ENCODE data around the gene SORCS2. TPM values are rescaled to one million over a fixed set of nuclear protein-coding genes. Genes with fewer than 3 reads are reported as not detected.

SORCS2 gene
- total RNA-seq, 1 donor from 2014 or later, result not detected

DNA sequence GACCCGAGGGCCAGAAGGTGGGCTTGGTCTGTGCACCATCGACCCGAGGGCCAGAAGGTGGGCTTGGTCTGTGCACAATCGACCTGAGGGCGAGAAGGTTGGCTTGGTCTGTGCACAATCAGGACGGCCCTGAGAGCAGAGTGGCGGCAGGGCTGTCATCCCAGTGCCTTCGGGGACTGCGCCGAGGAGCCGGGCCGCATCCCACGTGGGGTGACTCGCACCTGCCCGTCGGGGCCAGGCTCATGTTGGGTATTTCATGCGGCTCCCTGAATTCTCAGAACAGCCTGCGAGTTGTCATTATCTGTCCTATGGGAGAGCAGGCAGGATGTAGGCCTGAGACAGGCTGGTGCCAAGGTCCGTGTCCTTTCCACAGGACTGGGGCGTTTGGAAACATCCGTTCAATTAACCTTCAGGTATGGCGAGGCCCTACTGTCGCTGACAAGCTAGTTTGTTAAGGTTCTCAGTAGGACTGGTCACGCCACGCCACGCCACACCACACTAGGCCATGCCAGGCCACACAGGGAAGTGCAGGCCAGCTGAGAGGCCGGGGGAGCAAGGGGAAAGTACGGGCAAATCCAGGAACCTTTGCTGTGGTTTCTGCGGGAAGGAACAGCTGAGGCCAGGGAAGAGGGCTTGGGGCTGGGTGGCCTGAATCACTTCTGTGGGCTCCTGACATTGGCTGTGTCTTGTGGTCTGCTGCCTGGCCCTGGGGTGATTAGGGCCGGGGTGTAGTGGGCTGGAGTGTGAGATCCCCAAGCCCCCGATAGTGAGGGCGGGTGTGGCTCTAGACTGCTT is 564.4 kb downstream of the SORCS2 start:
- no peak overlapping the region for H3K27ac Mint-ChIP-seq
- H3K27me3 Mint-ChIP-seq (ENCODE audit: insufficient read depth), result no peaks in the 10 kb centered on the region
- peaks cover 39% of the 10 kb centered on the region for H3K4me1 Mint-ChIP-seq (ENCODE audit: low read depth)

DNA sequence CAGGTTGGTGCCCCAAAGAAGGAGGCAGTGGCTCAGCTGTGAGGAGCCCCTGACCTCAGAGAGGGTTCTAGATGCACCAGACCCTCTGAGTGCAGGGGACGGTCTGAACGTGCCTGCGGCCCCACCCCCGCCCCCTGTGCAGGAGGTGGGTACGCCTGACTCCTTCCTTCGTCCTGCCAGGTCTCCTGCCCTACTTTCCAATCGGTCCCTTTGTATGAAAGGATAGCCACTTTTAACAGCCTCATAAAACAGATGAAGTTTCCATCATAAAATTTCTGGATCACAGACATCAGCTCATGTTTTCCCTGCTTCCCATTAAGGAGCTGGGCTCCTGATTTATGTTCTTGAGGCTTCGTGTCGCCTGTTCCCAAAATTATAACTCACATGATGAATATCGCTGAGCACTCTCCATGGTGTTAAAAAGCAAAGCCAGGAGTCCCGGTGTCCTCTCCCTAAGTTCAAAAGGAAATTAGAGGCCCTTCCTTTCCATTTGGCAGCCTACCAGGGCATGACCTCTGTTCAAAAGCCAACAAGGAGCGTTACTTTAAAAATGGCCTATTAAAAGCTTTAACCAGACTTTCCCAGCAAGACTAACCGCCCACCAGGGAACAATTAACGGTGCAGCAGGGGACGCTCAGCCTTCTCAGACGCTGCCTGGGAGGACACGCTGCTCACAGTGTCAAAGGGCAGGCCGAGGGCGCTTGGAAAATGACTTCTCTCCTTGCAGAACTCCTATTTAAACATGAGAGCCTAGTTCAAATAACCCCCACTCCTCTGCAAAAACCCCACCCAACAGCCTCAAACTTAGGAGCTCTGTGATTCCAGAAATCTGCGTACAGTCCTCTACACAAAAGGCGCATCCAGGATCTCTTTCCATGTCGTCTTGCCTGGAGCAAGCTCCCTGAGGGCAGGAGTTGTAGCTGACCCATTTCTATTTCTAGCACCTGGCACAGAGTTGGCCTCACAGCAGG is 565.4 kb downstream of the SORCS2 start:
- H3K36me3 Mint-ChIP-seq (ENCODE audit: low read depth), result peaks cover 5% of the 10 kb centered on the region
- no peak for DNase-seq (ENCODE audit: low spot score)
- intact Hi-C loops (cut with micrococcal nuclease), result loop anchor here (2.0 to 5.0 kb wide), 3 partner anchors 23 to 205 kb away; no protein-coding TSS in a partner anchor
- H3K4me3 Mint-ChIP-seq, result no peak overlapping the region
- no peak overlapping the region for H3K27ac Mint-ChIP-seq
- H3K4me1 Mint-ChIP-seq (ENCODE audit: low read depth), result peaks cover 43% of the 10 kb centered on the region
- no peaks in the 10 kb centered on the region for H3K27me3 Mint-ChIP-seq (ENCODE audit: insufficient read depth)
- H3K9me3 Mint-ChIP-seq, result no peaks in the 10 kb centered on the region

More for the DNA sequence above, 564.4 kb downstream of the SORCS2 start:
- no peak overlapping the region for H3K4me3 Mint-ChIP-seq
- no peak for DNase-seq (ENCODE audit: low spot score)
- intact Hi-C loops (cut with micrococcal nuclease), result loop anchor here (5.0 kb wide), 2 partner anchors 101 to 206 kb away; no protein-coding TSS in a partner anchor
- no peaks in the 10 kb centered on the region for H3K9me3 Mint-ChIP-seq
- H3K36me3 Mint-ChIP-seq (ENCODE audit: low read depth), result peaks cover 5% of the 10 kb centered on the region

DNA sequence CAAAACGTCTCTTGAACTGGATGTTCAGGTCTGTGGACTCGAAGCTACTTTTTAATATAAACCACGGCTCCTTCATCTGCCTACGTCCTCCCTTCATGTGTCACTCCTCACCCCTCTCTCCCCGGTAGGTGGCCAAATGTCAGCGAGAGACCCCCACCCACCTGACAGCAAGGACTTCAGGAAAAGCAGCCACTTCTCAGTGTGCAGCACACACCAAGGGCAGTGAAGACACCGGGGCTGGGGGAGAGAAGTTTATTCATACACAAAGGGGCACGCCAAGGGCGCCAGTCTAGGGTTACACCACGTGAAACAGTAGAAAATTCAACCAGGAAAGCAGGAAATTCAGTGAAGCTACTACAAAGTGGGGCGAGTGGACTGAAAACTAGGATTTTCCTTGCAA is 566.1 kb downstream of the SORCS2 start:
- Mint-ChIP-seq H3K4me1 (ENCODE audit: low read depth) (peaks cover 43% of the 10 kb centered on the region), H3K9me3 (no peaks in the 10 kb centered on the region), H3K27me3 (ENCODE audit: insufficient read depth) (no peaks in the 10 kb centered on the region), H3K27ac (peak overlapping the region; percentile 10), H3K4me3 (peak overlapping the region; percentile 35), H3K36me3 (ENCODE audit: low read depth) (peaks cover 5% of the 10 kb centered on the region)
- intact Hi-C loops (cut with micrococcal nuclease), result loop anchor here (2.0 to 5.0 kb wide), 3 partner anchors 22 to 204 kb away; no protein-coding TSS in a partner anchor
- no peak for DNase-seq (ENCODE audit: low spot score)

DNA sequence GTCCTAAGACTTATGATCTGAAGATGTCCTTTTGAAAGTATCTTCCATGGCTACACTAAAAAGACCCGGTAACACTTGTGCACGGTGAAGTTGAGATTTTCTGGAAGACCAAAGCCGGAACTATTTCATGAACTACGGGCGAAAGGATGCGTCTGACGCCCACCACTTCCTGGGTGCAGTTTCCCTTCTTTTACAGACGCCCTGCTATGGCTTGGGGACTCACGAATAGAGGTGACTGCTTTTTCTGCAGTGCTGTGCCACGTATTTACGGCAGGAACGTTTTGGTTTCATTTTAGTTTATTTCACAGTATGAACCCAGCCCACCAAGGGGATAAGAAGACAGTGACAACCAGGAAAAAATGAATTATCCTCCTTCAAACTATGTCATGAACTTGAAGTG is 566.9 kb downstream of the SORCS2 start:
- DNase-seq (ENCODE audit: low spot score), result peak; percentile 60
- peaks cover 5% of the 10 kb centered on the region for H3K36me3 Mint-ChIP-seq (ENCODE audit: low read depth)
- intact Hi-C loops (cut with micrococcal nuclease), result loop anchor here (1.0 to 5.0 kb wide), 4 partner anchors 22 to 228 kb away; no protein-coding TSS in a partner anchor
- peak overlapping the region; percentile 83 for H3K27ac Mint-ChIP-seq
- peak overlapping the region; percentile 75 for H3K4me3 Mint-ChIP-seq
- no peaks in the 10 kb centered on the region for H3K27me3 Mint-ChIP-seq (ENCODE audit: insufficient read depth)
- H3K4me1 Mint-ChIP-seq (ENCODE audit: low read depth), result peaks cover 43% of the 10 kb centered on the region
- no peaks in the 10 kb centered on the region for H3K9me3 Mint-ChIP-seq

DNA sequence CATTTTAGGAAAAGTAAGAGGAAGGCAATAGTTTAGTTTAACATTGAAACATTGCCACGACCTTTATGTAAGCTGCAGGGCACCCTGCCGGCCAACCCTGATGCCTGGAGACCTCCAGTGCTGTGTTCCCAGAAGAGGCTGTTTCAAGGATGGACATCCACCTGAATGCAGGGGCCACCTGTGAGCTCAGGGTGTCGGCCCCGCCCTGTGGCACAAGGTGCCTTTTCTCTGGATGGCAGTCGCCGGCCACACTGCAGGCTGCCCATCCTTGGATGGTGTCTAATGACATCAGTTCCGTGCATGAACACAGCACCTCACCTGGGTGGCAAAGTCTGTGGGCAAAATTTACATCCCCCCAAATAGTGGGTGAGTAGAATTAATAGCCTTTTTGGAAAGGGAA is 567.3 kb downstream of the SORCS2 start:
- H3K27ac Mint-ChIP-seq, result peak overlapping the region; percentile 83
- H3K4me1 Mint-ChIP-seq (ENCODE audit: low read depth), result peaks cover 43% of the 10 kb centered on the region
- no peaks in the 10 kb centered on the region for H3K27me3 Mint-ChIP-seq (ENCODE audit: insufficient read depth)
- H3K9me3 Mint-ChIP-seq, result no peaks in the 10 kb centered on the region
- DNase-seq (ENCODE audit: low spot score), result no peak
- peak overlapping the region; percentile 75 for H3K4me3 Mint-ChIP-seq
- peaks cover 5% of the 10 kb centered on the region for H3K36me3 Mint-ChIP-seq (ENCODE audit: low read depth)
- intact Hi-C loops (cut with micrococcal nuclease), result loop anchor here (1.0 to 5.0 kb wide), 4 partner anchors 21 to 228 kb away; no protein-coding TSS in a partner anchor

DNA sequence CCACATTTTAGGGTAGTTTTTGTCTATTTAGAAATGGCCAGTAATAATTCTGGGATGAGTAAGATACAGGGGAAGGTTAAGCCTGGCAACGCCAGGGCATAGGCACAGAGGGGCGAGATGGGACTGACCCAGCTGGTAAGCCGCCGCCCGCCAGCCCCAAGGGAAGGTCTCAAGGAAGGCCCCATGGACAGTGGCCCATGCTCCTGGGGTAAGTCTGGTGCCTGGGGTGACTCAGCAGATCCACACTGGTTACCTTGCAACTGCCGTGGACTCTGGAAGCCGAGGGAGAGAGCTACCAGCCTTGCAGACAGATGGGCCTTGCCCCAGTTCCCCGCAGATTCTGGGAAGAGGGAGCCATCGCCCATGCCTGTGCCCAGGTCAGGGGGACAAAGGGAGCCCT is 567.9 kb downstream of the SORCS2 start:
- intact Hi-C loops (cut with micrococcal nuclease), result no loop called here
- H3K27ac Mint-ChIP-seq, result no peak overlapping the region
- H3K4me3 Mint-ChIP-seq, result peak overlapping the region; percentile 12
- peaks cover 5% of the 10 kb centered on the region for H3K36me3 Mint-ChIP-seq (ENCODE audit: low read depth)
- no peak for DNase-seq (ENCODE audit: low spot score)
- H3K4me1 Mint-ChIP-seq (ENCODE audit: low read depth), result peaks cover 43% of the 10 kb centered on the region
- no peaks in the 10 kb centered on the region for H3K27me3 Mint-ChIP-seq (ENCODE audit: insufficient read depth)
- H3K9me3 Mint-ChIP-seq, result no peaks in the 10 kb centered on the region

DNA sequence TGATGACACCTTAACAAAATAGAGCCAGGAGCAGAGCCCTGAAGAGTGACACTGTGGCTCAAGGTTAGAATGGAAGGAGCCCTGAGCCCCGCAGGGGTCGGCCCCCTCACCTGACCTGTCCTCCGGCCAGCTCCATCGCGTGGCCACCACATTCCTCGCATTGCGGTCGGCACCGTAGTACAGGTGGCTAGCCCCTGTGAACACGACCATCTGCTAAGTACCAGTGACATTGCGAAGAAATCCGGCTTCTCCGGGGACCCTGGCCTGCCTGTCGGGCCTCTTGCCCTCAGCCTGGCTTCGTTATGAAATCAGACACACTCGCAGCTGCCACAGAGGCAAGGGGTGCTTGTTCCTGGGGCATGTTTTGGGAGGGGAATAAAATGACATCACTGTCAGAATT is 568.4 kb downstream of the SORCS2 start:
- peaks cover 43% of the 10 kb centered on the region for H3K4me1 Mint-ChIP-seq (ENCODE audit: low read depth)
- intact Hi-C loops (cut with micrococcal nuclease), result loop anchor here (1.0 kb wide), 1 partner anchor 42 kb away; no protein-coding TSS in a partner anchor
- peaks cover 5% of the 10 kb centered on the region for H3K36me3 Mint-ChIP-seq (ENCODE audit: low read depth)
- H3K9me3 Mint-ChIP-seq, result no peaks in the 10 kb centered on the region
- no peak overlapping the region for H3K27ac Mint-ChIP-seq
- no peak overlapping the region for H3K4me3 Mint-ChIP-seq
- H3K27me3 Mint-ChIP-seq (ENCODE audit: insufficient read depth), result no peaks in the 10 kb centered on the region
- no peak for DNase-seq (ENCODE audit: low spot score)

DNA sequence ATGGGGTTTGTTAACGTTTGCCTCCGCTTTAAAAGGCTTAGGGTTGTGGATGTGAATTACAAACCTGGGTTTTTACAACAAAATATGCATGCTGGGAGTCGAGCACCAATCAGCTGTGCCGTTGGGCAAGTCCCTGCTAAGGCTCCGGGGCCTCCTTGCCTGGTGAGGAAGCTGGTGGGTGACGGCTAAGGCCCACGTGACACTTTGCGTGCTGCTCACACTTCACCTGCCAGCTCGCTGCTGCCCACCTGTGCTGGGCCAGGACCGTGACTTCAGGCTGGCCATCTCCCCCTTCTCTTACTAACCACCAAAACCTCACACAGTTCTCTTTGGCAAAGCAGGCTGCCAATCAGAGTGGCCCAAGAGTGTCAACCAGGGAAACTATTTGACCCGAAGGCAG is 569.0 kb downstream of the SORCS2 start:
- no peaks in the 10 kb centered on the region for H3K27me3 Mint-ChIP-seq (ENCODE audit: insufficient read depth)
- H3K36me3 Mint-ChIP-seq (ENCODE audit: low read depth), result peaks cover 5% of the 10 kb centered on the region
- intact Hi-C loops (cut with micrococcal nuclease), result loop anchor here (1.0 kb wide), 1 partner anchor 41 kb away; no protein-coding TSS in a partner anchor
- no peak overlapping the region for H3K4me3 Mint-ChIP-seq
- H3K9me3 Mint-ChIP-seq, result no peaks in the 10 kb centered on the region
- no peak overlapping the region for H3K27ac Mint-ChIP-seq
- peaks cover 43% of the 10 kb centered on the region for H3K4me1 Mint-ChIP-seq (ENCODE audit: low read depth)
- no peak for DNase-seq (ENCODE audit: low spot score)

DNA sequence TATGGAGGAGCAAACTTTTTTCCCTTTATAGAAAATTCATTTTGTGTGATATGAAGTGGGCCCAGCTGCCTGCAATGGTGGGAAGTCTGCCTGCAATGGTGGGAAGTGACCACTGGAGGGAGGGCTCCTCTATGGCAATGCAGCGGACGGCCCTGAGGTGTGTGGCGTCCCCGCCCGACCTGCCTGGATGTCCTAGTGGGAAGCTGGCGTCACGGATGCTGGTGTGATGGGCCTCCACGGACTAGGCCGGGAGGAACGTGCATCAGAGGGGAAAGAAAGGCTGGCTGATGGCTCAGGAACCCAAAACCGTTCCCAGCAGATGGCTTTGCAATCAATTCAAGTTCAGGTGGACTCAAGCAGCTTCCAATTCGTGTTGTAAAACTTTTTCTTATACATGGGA is 569.4 kb downstream of the SORCS2 start:
- H3K4me1 Mint-ChIP-seq (ENCODE audit: low read depth), result peaks cover 43% of the 10 kb centered on the region
- H3K36me3 Mint-ChIP-seq (ENCODE audit: low read depth), result peaks cover 5% of the 10 kb centered on the region
- H3K27ac Mint-ChIP-seq, result no peak overlapping the region
- no peaks in the 10 kb centered on the region for H3K27me3 Mint-ChIP-seq (ENCODE audit: insufficient read depth)
- no peak overlapping the region for H3K4me3 Mint-ChIP-seq
- intact Hi-C loops (cut with micrococcal nuclease), result loop anchor here (1.0 kb wide), 1 partner anchor 41 kb away; no protein-coding TSS in a partner anchor
- no peaks in the 10 kb centered on the region for H3K9me3 Mint-ChIP-seq
- DNase-seq (ENCODE audit: low spot score), result peak; percentile 26

DNA sequence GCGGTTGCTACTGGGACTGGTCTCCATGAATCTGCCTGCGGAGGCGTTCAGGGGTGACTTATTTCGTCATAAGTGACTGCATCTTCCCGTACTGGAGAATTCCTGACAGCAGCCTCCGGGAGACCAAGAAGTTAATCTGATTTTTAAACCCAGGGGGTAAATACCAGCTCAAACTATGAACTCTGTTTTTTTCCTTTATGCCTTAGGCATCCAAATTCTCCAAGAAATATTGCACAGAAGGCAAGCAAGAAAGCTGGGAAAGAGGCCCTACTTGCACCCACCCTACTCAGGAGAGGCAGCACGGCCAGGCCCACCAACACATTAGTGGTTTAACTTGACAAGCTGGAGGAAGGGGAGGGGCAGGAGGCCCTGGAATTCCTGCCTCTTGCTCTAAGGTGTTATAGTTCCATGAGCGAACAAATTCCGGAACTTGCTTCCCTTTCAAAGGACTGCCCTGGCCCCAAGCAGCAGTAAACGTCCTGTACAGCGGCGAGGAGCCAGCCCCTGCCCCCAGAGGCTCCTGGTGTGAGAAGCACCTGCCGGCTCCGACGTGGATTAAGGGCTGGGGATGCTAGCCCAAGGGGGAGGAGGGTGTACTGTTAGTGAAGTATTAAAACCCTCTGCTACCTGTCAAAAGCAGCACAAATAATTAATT is 570.2 kb downstream of the SORCS2 start:
- H3K27me3 Mint-ChIP-seq (ENCODE audit: insufficient read depth), result no peaks in the 10 kb centered on the region
- intact Hi-C loops (cut with micrococcal nuclease), result no loop called here
- no peak overlapping the region for H3K27ac Mint-ChIP-seq

DNA sequence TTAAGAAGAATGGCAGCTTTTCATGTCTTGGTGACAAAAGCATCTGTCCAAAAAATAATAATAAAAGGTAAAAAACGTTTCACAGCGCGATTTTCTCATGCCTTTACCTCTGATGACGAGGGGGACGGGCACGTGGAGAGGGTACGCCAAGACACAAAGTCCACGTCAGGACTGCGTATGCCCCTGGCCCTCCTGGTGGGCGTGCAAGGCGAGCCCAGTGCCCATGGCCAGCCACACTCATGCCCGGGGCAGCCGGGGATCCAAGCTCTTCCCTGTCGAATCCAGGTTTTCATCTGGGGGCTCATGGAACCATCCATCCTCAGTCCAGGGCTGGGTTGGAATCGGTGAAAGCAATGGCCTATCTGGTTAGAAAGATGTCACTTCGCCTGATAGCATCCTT is 570.8 kb downstream of the SORCS2 start:
- no peak overlapping the region for H3K27ac Mint-ChIP-seq
- no peak overlapping the region for H3K4me3 Mint-ChIP-seq
- peaks cover 5% of the 10 kb centered on the region for H3K36me3 Mint-ChIP-seq (ENCODE audit: low read depth)
- intact Hi-C loops (cut with micrococcal nuclease), result no loop called here
- H3K4me1 Mint-ChIP-seq (ENCODE audit: low read depth), result peaks cover 31% of the 10 kb centered on the region
- no peaks in the 10 kb centered on the region for H3K9me3 Mint-ChIP-seq
- H3K27me3 Mint-ChIP-seq (ENCODE audit: insufficient read depth), result no peaks in the 10 kb centered on the region
- no peak for DNase-seq (ENCODE audit: low spot score)

More for the DNA sequence above, 570.2 kb downstream of the SORCS2 start:
- H3K36me3 Mint-ChIP-seq (ENCODE audit: low read depth), result peaks cover 5% of the 10 kb centered on the region
- H3K9me3 Mint-ChIP-seq, result no peaks in the 10 kb centered on the region
- DNase-seq (ENCODE audit: low spot score), result no peak
- no peak overlapping the region for H3K4me3 Mint-ChIP-seq
- H3K4me1 Mint-ChIP-seq (ENCODE audit: low read depth), result peaks cover 36% of the 10 kb centered on the region

DNA sequence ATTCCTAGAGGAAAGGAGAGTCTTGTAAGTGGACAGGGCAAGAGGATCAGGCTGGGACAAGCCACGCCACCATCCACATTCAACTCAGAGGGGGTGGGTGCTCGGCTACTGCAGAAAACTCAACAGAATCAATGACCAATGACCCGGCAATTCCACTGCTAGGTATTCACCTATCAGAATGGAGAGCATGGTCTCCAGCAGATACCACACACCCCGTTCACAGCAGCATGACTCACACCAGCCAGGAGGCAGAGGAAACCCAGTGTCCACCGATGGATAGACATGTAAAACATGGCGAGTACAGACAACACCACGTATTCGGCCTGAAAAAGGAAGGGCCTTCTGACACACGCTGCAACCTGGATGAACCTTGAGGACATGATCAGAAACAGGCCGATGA is 571.5 kb downstream of the SORCS2 start:
- H3K4me1 Mint-ChIP-seq (ENCODE audit: low read depth), result peaks cover 24% of the 10 kb centered on the region
- DNase-seq (ENCODE audit: low spot score), result no peak
- no peaks in the 10 kb centered on the region for H3K9me3 Mint-ChIP-seq
- H3K27ac Mint-ChIP-seq, result no peak overlapping the region
- no peak overlapping the region for H3K4me3 Mint-ChIP-seq
- peaks cover 5% of the 10 kb centered on the region for H3K36me3 Mint-ChIP-seq (ENCODE audit: low read depth)
- H3K27me3 Mint-ChIP-seq (ENCODE audit: insufficient read depth), result no peaks in the 10 kb centered on the region
- intact Hi-C loops (cut with micrococcal nuclease), result no loop called here

Measured in activated T-helper 1 cell treated with anti-CD3 and anti-CD28 coated beads, Interleukin-12 subunit alpha, Interleukin-12 subunit beta, Interleukin-2, Interleukin-4 antibody, amounts not matched to agents 30 ng/mL and 10 ng/mL and 1 ng/mL, durations not matched to agents 14 hours and 24 hours and 36 hours (primary cell).